HUDEP-2 (cell line): ENCODE measurements around the gene MECP2.

Source experiments
- DNase-seq, 76 experiments: peaks; one replicate each; lab custom pipeline; 2025; ENCODE audit not compliant: unreplicated experiment in 76 of 76; lab: John Stamatoyannopoulos, UW

The MECP2 gene

GRCh38 chrX:154064637-154065435, 32.7 kb downstream of the MECP2 start:
- no peak for DNase-seq

- peak in 2 of 76 experiments; percentile 0 to 7 for DNase-seq
Measured at GRCh38 chrX:154063234-154063633, 34.3 kb downstream of the MECP2 start.

- DNase-seq: no peak
Measured at GRCh38 chrX:154061801-154062200, 35.7 kb downstream of the MECP2 start.

GRCh38 chrX:154059729-154060245, 37.7 kb downstream of the MECP2 start:
- no peak for DNase-seq

GRCh38 chrX:154059231-154059630, 38.3 kb downstream of the MECP2 start:
- DNase-seq: no peak

GRCh38 chrX:154058214-154058997, 39.1 kb downstream of the MECP2 start:
- no peak for DNase-seq

- DNase-seq: no peak
Measured at GRCh38 chrX:154057791-154058190, 39.7 kb downstream of the MECP2 start.

- no peak for DNase-seq
Measured at GRCh38 chrX:154056770-154057241, 40.7 kb downstream of the MECP2 start.

- peak in 48 of 76 experiments; percentile 0 to 57 (median 20) for DNase-seq
Measured at GRCh38 chrX:154051201-154051810, 46.2 kb downstream of the MECP2 start.

GRCh38 chrX:154050113-154050495, 47.4 kb downstream of the MECP2 start:
- no peak for DNase-seq

- DNase-seq: no peak
Measured at GRCh38 chrX:154049209-154050112, 48.1 kb downstream of the MECP2 start.

- DNase-seq: no peak
Measured at GRCh38 chrX:154048398-154048797, 49.1 kb downstream of the MECP2 start.

- DNase-seq: no peak
Measured at GRCh38 chrX:154046940-154047610, 50.4 kb downstream of the MECP2 start.

- DNase-seq: no peak
Measured at GRCh38 chrX:154046031-154046781, 51.3 kb downstream of the MECP2 start.

GRCh38 chrX:154044091-154044490, 53.4 kb downstream of the MECP2 start:
- DNase-seq: no peak

GRCh38 chrX:154043003-154043763, 54.3 kb downstream of the MECP2 start:
- DNase-seq: no peak

GRCh38 chrX:154040863-154041262, 56.7 kb downstream of the MECP2 start:
- no peak for DNase-seq

- peak in 5 of 76 experiments; percentile 0 to 10 (median 2) for DNase-seq
Measured at GRCh38 chrX:154040307-154040756, 57.2 kb downstream of the MECP2 start.
